ENCODE measurements around the gene AQP7.
"Not testable (repeated sequence)": the region's sequence is repeated elsewhere in the genome, so short reads cannot be mapped to it uniquely, and the experiment has no call there.

Gene AQP7

GRCh38 chr9:33426843-33427293 lies 24.5 kb upstream of the AQP7 start:
- Histone ChIP-seq H3K4me3 (ENCODE audit: low read length) (no peak overlapping the region), H3K9me3 (ENCODE audit: control insufficient read depth, low read length) (no peaks in the 10 kb centered on the region), H3K9ac (ENCODE audit: low read length) (no peak overlapping the region), H3K36me3 (ENCODE audit: control insufficient read depth, insufficient read depth, low read length) (no peaks in the 10 kb centered on the region), H3K27me3 (ENCODE audit: control insufficient read depth, insufficient read depth, low read length) (no peaks in the 10 kb centered on the region), H3K4me1 (ENCODE audit: control insufficient read depth, insufficient read depth, low read length) (peaks cover 5% of the 10 kb centered on the region)

GRCh38 chr9:33425128-33425533 lies 22.8 kb upstream of the AQP7 start:
- Histone ChIP-seq H3K4me3 (ENCODE audit: low read length) (no peak overlapping the region), H3K9ac (ENCODE audit: low read length) (no peak overlapping the region), H3K9me3 (ENCODE audit: control insufficient read depth, low read length) (no peaks in the 10 kb centered on the region), H3K36me3 (ENCODE audit: control insufficient read depth, insufficient read depth, low read length) (no peaks in the 10 kb centered on the region), H3K27me3 (ENCODE audit: control insufficient read depth, insufficient read depth, low read length) (no peaks in the 10 kb centered on the region), H3K4me1 (ENCODE audit: control insufficient read depth, insufficient read depth, low read length) (no peaks in the 10 kb centered on the region)

- not testable (repeated sequence) for H3K4me1 ChIP-seq (ENCODE audit: control insufficient read depth, insufficient read depth, low read length); H3K9me3 ChIP-seq (ENCODE audit: control insufficient read depth, low read length)
Observed at GRCh38 chr9:33424492-33424891, 22.1 kb upstream of the AQP7 start.

GRCh38 chr9:33424043-33424442 lies 21.7 kb upstream of the AQP7 start:
- H3K36me3 ChIP-seq (ENCODE audit: control insufficient read depth, insufficient read depth, low read length); H3K4me1 ChIP-seq (ENCODE audit: control insufficient read depth, insufficient read depth, low read length); H3K27me3 ChIP-seq (ENCODE audit: control insufficient read depth, insufficient read depth, low read length); H3K4me3 ChIP-seq (ENCODE audit: low read length); H3K9me3 ChIP-seq (ENCODE audit: control insufficient read depth, low read length); H3K9ac ChIP-seq (ENCODE audit: low read length): not testable (repeated sequence)

More at GRCh38 chr9:33424492-33424891, 22.1 kb upstream of the AQP7 start:
- H3K36me3 ChIP-seq (ENCODE audit: control insufficient read depth, insufficient read depth, low read length); H3K27me3 ChIP-seq (ENCODE audit: control insufficient read depth, insufficient read depth, low read length); H3K4me3 ChIP-seq (ENCODE audit: low read length); H3K9ac ChIP-seq (ENCODE audit: low read length): not testable (repeated sequence)

GRCh38 chr9:33419708-33420303 lies 17.4 kb upstream of the AQP7 start:
- H3K4me1 ChIP-seq (ENCODE audit: control insufficient read depth, insufficient read depth, low read length): peaks cover 38% of the 10 kb centered on the region
- no peak overlapping the region for H3K9ac ChIP-seq (ENCODE audit: low read length)

GRCh38 chr9:33418090-33418489 lies 15.7 kb upstream of the AQP7 start:
- Histone ChIP-seq H3K36me3 (ENCODE audit: control insufficient read depth, insufficient read depth, low read length) (no peaks in the 10 kb centered on the region), H3K27me3 (ENCODE audit: control insufficient read depth, insufficient read depth, low read length) (peaks cover 3% of the 10 kb centered on the region), H3K9me3 (ENCODE audit: control insufficient read depth, low read length) (no peaks in the 10 kb centered on the region), H3K9ac (ENCODE audit: low read length) (no peak overlapping the region), H3K4me3 (ENCODE audit: low read length) (no peak overlapping the region), H3K4me1 (ENCODE audit: control insufficient read depth, insufficient read depth, low read length) (peaks cover 49% of the 10 kb centered on the region)

More at GRCh38 chr9:33419708-33420303, 17.4 kb upstream of the AQP7 start:
- Histone ChIP-seq H3K4me3 (ENCODE audit: low read length) (no peak overlapping the region), H3K9me3 (ENCODE audit: control insufficient read depth, low read length) (no peaks in the 10 kb centered on the region), H3K36me3 (ENCODE audit: control insufficient read depth, insufficient read depth, low read length) (no peaks in the 10 kb centered on the region), H3K27me3 (ENCODE audit: control insufficient read depth, insufficient read depth, low read length) (peaks cover 3% of the 10 kb centered on the region)

GRCh38 chr9:33416996-33417395 lies 14.6 kb upstream of the AQP7 start:
- Histone ChIP-seq H3K4me3 (ENCODE audit: low read length) (no peak overlapping the region), H3K9ac (ENCODE audit: low read length) (no peak overlapping the region), H3K4me1 (ENCODE audit: control insufficient read depth, insufficient read depth, low read length) (peaks cover 49% of the 10 kb centered on the region), H3K36me3 (ENCODE audit: control insufficient read depth, insufficient read depth, low read length) (no peaks in the 10 kb centered on the region), H3K9me3 (ENCODE audit: control insufficient read depth, low read length) (no peaks in the 10 kb centered on the region), H3K27me3 (ENCODE audit: control insufficient read depth, insufficient read depth, low read length) (peaks cover 3% of the 10 kb centered on the region)

- peak overlapping the region; percentile 55 for H3K9ac ChIP-seq (ENCODE audit: low read length)
Observed at GRCh38 chr9:33415501-33416038, 13.2 kb upstream of the AQP7 start.

GRCh38 chr9:33414889-33415500 lies 12.6 kb upstream of the AQP7 start:
- Histone ChIP-seq H3K4me1 (ENCODE audit: control insufficient read depth, insufficient read depth, low read length) (peaks cover 49% of the 10 kb centered on the region), H3K4me3 (ENCODE audit: low read length) (no peak overlapping the region), H3K36me3 (ENCODE audit: control insufficient read depth, insufficient read depth, low read length) (no peaks in the 10 kb centered on the region), H3K9ac (ENCODE audit: low read length) (peak overlapping the region; percentile 55), H3K9me3 (ENCODE audit: control insufficient read depth, low read length) (no peaks in the 10 kb centered on the region), H3K27me3 (ENCODE audit: control insufficient read depth, insufficient read depth, low read length) (peaks cover 3% of the 10 kb centered on the region)

More at GRCh38 chr9:33415501-33416038, 13.2 kb upstream of the AQP7 start:
- no peak overlapping the region for H3K4me3 ChIP-seq (ENCODE audit: low read length)
- peaks cover 3% of the 10 kb centered on the region for H3K27me3 ChIP-seq (ENCODE audit: control insufficient read depth, insufficient read depth, low read length)
- H3K4me1 ChIP-seq (ENCODE audit: control insufficient read depth, insufficient read depth, low read length): peaks cover 49% of the 10 kb centered on the region
- H3K9me3 ChIP-seq (ENCODE audit: control insufficient read depth, low read length): no peaks in the 10 kb centered on the region
- H3K36me3 ChIP-seq (ENCODE audit: control insufficient read depth, insufficient read depth, low read length): no peaks in the 10 kb centered on the region

GRCh38 chr9:33414268-33414667 lies 11.9 kb upstream of the AQP7 start:
- H3K4me3 ChIP-seq (ENCODE audit: low read length): no peak overlapping the region
- H3K9ac ChIP-seq (ENCODE audit: low read length): no peak overlapping the region
- peaks cover 49% of the 10 kb centered on the region for H3K4me1 ChIP-seq (ENCODE audit: control insufficient read depth, insufficient read depth, low read length)
- peaks cover 3% of the 10 kb centered on the region for H3K27me3 ChIP-seq (ENCODE audit: control insufficient read depth, insufficient read depth, low read length)
- no peaks in the 10 kb centered on the region for H3K36me3 ChIP-seq (ENCODE audit: control insufficient read depth, insufficient read depth, low read length)
- no peaks in the 10 kb centered on the region for H3K9me3 ChIP-seq (ENCODE audit: control insufficient read depth, low read length)

GRCh38 chr9:33408087-33408486 lies 5.7 kb upstream of the AQP7 start:
- H3K9ac ChIP-seq (ENCODE audit: low read length): no peak overlapping the region
- H3K9me3 ChIP-seq (ENCODE audit: control insufficient read depth, low read length): no peaks in the 10 kb centered on the region
- no peaks in the 10 kb centered on the region for H3K27me3 ChIP-seq (ENCODE audit: control insufficient read depth, insufficient read depth, low read length)
- H3K4me1 ChIP-seq (ENCODE audit: control insufficient read depth, insufficient read depth, low read length): peaks cover 5% of the 10 kb centered on the region
- H3K36me3 ChIP-seq (ENCODE audit: control insufficient read depth, insufficient read depth, low read length): no peaks in the 10 kb centered on the region
- H3K4me3 ChIP-seq (ENCODE audit: low read length): no peak overlapping the region

GRCh38 chr9:33407061-33407460 lies 4.7 kb upstream of the AQP7 start:
- Histone ChIP-seq H3K9ac (ENCODE audit: low read length) (no peak overlapping the region), H3K4me3 (ENCODE audit: low read length) (no peak overlapping the region), H3K27me3 (ENCODE audit: control insufficient read depth, insufficient read depth, low read length) (no peaks in the 10 kb centered on the region), H3K4me1 (ENCODE audit: control insufficient read depth, insufficient read depth, low read length) (peaks cover 7% of the 10 kb centered on the region), H3K36me3 (ENCODE audit: control insufficient read depth, insufficient read depth, low read length) (no peaks in the 10 kb centered on the region), H3K9me3 (ENCODE audit: control insufficient read depth, low read length) (no peaks in the 10 kb centered on the region)
